Activated CD8-positive, alpha-beta memory T cell treated with anti-CD3 and anti-CD28 coated beads, Interleukin-2, amount 50 U/mL, for 1 hour (primary cell): ENCODE measurements around the gene NR6A1.

Experiments used
- DNase-seq: peaks from one replicate; pipeline ENCODE4 v3.0.0-alpha.2; 2020; ENCODE audit errors: extremely low read depth

The NR6A1 gene

DNA sequence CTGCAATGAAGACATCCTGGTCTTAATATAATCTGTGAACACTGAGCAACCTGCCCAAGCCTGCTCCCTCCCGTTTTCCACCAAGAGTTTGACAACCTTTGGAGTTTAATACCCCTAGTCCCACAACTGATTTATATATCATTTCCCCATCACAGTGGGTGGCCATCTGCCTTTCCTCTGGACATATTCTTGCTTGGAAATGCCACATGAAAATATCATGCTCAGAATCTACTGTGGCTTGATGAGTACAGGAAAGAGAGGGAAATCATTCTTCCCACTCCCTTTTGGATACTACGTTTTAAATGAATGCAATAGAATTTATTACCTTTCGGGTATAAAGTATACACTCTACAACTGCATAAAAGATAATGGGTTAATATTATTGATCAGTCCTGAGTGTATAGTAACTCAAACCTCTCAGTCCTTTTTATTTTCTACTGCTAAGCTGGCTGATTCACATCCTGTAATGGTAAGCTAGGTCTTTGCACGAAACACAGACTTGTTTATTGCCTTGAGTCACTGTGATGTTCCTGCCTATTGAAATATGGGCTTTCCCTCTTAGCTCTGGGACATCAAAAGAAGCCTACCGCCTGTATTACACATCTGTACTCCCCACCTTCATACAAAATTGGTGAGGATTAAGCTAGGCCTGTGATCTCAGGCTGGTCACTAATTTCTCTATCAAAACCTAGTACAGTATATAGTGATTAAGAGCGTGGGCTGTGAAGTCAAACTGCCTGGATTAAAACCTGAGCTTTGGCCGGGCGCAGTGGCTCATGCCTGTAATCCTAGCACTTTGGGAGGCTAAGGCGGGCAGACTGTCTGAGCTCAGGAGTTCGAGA is 196.4 kb downstream of the NR6A1 start:
- DNase-seq, result no peak

DNA sequence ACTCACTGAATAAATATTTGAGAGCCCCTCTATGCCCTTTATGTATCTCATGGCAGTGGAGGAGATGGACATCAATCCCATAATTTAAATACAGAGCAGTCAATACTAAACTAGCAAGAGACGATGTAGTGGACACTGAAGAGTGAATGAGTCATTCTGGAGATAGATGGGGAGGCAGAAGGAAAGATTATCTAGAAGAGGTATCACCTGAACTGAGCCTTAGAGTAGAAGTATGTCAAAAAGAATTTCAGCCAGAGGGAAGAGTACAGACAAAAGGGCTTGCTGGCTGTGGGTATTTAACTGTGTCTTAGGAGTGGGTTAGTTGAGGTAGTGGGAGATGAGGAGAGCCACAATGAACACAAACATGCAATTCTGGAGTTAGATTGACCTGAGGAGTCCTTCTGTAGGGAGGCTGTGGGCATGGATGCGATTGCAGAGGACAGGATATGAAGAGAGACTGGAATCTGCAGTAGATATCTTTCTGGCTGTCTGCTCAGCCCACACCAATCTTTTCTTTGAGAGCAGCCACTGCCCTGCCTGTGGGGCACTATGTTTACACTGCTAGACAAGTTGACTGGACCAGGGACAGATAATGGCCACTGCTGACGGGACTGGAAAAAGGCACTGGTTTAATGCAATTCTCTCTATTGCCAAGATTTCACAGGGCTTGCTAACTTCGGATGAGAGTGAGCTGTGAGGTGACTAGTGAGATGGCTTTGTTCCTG is 200.0 kb downstream of the NR6A1 start:
- no peak for DNase-seq

GRCh38 chr9:124569942-124570341 is 201.2 kb downstream of the NR6A1 start:
- no peak for DNase-seq

DNA sequence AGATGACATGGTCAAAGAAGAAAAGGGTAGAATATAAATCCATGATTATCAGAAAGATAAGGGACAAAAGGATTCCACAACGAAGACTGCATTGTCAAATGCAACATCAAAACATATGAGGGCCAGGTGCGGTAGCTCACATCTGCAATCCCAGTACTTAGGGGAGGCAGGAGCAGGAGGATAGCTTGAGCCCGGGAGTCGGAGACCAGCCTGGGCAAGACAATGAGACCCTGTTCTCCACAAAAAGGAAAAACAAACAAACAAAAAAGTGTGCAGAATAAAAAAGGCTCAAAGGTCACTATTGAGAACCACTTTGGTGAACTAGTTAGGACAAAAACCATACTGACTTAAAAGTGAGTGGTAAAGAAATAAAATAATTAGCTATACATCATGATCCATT is 203.7 kb downstream of the NR6A1 start:
- DNase-seq, result no peak

DNA sequence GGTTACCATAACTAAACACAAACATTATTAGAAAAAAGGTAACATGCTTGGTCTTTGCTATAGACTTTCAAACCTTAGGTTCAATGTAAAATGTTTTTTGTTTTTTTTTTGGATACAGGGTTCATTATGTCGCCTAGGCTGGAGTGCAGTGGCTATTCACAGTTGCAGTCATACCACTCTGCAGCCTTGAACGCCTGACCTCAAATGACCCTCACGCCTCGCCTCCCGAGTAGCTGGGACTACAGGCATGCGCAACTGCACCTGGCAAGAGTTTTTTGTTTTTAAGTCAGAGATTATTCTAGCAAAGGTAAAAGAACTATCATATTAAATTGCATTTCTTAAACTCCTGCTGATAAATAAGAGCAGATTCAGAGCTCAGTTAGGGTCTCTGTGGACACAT is 208.8 kb downstream of the NR6A1 start:
- DNase-seq, result no peak

DNA sequence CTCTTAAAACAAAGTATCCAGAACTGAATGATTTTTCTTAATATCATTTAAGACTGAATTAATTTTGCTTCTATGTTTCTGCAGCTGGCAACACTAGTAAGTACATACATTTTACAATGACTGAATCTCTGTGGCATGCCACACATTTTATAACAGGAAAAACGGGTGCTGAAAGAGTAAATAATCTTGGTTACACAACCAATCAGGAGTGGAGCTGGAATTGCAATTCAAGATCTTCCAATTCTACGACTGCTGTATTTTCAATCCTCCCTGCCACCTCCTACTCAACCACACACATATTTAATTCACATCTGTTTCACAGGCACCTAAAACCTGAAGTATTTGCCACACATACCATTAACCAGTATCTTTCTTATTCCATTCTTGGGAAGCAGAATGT is 211.2 kb downstream of the NR6A1 start:
- no peak for DNase-seq

DNA sequence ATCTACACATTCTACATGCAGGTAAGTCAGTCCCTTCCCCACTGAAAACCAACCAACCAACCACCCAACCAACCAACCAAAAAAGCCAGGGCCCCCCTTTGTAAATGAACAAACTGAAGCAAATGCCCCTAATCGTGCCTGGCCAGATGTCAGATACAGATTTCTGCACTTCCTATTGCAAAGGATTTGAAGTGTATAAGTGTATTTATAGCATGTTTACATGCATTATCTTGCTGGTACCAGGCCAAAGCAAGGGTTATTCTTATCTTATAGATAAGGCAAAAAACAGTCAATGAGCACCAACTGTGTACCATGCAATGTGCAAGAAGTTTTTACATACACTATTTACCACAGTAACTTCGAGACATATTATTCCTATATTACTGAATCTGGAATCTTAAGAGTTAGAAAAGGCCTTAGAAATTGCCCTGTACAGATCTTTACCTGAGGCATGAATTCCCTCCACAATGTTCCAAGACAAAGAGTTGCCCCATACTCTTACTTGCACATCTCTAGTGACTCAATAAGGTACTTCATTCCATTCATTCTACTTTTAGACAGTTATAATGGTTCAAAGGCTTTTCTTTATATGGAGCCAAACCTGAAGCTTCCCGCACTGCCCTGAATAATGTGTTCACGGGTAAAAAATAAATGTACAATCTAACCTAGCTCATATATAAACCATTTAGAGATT is 212.2 kb downstream of the NR6A1 start:
- DNase-seq, result no peak

DNA sequence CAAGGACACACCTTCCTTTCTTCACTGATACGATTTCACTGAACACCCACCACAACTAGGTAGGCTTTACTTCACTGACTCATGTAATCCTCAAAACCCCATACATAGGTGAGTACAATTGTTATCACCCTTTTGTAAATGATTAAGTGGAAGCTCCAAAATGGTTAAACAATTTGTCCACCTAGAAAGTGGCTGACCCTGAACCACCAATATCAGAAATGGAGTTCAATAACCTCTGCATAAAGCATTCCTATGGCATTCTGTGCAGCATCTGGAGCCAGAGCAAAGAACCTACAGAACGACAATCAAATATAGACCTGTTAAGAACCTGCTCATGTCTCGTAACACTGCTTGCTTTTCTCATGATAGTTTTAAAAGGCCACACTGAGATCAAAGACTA is 213.2 kb downstream of the NR6A1 start:
- DNase-seq, result no peak

DNA sequence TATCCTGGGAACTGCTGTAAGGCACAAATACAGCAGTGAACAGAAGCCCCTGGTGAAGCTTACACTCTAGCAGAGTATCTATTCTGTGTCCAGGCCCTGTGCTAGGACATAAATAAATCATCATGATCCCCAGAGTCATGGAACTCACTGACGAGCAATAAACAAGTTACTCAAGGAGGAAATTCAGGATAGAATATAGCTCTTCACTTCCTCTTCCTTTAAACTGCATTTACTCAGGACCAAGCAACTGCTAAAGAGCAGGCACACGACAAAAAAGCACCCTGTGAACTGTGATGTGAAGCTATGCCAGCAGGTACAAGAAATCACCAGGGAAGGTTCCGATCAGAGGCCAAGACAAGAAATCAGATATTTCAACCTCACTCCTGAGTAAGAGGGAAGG is 216.1 kb downstream of the NR6A1 start:
- DNase-seq, result no peak

GRCh38 chr9:124553738-124554137 is 217.4 kb downstream of the NR6A1 start:
- no peak for DNase-seq

DNA sequence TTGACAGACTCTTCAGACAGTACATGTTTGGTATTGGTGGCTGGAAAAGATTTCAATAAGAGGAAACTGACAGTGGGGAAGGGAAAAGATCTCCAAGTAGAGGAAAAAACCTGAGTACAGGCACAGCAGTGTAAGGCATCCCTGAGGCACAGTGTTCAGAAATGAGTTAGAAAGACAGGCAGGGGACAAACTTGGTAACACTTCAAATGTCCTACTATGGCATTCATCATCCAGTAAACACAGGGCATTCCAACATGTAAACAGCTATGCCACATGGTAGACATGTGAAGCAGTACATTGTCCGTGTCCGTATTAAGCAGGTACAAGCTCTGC is 218.9 kb downstream of the NR6A1 start:
- no peak for DNase-seq

GRCh38 chr9:124551472-124552272 is 219.4 kb downstream of the NR6A1 start:
- no peak for DNase-seq

- DNase-seq, result no peak
Measured at GRCh38 chr9:124550072-124550471, 221.0 kb downstream of the NR6A1 start.

DNA sequence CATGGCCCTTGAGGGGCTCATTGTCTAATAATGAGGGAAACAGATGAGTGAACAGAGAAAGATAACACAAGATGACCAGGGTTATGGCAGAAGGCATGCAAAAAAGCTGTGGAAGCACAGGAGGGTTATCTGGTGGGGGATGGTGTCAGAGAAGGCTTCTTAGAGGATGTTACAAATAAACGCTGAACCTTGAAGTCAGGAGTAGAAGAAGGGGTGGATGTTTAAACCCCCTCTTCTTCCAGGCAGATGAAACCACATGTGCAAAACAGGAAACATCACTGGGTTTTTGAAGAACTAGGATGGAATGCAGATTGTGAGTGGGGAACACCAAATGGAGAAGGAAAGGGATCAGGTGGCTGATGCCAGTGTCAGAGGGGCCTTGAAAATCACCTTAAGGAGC is 222.1 kb downstream of the NR6A1 start:
- no peak for DNase-seq

DNA sequence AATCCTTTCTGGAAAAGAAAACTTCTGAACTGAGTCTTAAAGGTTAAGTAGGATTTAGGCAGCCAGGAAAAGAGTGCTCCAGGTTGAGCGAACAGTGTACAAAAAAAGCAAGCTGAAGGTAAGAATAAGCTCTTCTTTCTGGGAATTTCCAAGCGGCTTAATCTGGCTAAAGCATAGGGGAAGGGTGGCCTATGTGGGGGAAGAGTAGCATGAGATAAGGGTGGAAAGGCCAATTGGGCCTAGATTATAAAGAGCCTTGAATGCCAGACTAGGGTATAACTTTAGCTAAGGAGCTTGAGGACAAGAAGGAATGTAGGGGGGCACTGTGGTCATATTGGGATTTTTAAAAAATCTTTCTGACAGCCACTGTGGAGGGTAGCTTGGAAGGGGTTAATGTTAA is 226.6 kb downstream of the NR6A1 start:
- no peak for DNase-seq

DNA sequence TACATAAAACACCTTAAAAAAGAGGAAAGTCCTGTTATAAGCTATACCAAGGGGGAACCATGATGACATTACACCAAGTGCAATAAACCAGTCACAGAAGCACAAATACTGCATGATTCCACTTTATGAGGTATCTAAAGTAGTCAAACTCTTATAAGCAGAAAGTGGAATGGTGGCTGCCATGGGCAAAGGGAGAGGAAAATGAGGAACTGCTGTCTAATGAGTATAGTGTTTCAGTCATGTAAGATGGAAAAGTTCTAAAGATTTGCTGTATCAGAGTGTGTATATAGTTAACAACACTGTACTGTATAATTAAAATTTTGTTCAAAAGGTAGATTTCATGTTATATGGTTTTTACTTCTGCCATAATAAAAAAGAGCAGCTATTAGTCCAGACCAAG is 229.3 kb downstream of the NR6A1 start:
- DNase-seq, result no peak

GRCh38 chr9:124537926-124538325 is 233.2 kb downstream of the NR6A1 start:
- DNase-seq, result no peak

DNA sequence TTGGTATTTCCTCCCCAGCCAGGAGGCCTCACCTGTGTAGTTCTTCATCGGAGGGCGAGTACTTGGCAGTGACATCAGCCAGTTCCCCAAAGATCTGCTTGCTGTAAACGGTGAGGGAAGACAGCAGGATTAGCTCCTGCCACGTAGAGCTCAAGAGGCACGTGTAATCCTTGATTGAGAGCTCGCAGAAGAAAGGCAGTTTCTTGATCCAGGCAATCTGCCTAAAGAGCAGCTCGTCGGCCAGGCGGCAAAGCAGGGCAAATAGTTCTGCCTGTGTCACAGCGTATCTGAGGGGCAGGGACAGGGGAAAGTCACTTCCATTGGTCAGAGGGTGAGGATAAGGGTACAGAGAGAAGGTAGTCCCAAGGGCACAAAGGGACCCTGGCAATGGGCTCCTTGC is 235.3 kb downstream of the NR6A1 start:
- DNase-seq, result no peak

DNA sequence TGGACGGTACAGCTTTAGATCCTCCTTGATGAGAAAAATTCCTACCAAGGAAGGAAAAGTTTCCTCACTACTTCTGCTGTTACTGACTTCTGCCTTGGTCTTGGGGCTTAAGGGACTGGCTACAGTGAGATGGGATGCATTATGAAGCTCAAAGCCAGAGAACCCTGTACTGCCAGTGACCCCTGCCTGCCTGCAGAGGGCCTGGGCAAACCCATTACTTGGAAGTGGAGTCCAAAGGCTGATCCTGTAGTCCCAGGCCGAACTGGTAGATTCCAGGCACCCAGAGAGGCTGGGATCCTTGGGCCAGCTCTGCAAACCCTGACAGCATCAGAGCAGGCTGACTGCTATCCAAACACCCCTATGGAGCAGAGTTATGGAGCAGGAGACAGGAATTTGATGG is 238.2 kb downstream of the NR6A1 start:
- DNase-seq, result no peak

DNA sequence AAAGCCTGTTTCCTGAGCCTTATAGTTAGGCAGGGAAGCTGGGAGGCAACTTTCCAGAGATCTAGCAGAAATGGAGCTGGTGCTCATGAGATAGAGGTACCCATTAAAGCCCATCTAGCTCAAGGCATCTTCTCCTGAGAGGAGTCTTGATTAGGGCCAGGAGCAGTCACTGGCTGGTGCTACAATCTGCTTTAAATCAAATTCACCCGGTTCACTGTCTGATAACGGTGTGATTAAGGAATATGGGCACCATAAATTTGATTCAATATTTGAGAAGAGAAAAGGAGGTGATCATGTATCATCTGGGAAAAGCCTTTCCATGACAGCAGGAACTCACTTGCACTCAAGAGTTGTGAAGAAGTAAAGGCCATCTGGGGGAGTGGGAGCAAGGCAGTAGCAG is 240.0 kb downstream of the NR6A1 start:
- no peak for DNase-seq

DNA sequence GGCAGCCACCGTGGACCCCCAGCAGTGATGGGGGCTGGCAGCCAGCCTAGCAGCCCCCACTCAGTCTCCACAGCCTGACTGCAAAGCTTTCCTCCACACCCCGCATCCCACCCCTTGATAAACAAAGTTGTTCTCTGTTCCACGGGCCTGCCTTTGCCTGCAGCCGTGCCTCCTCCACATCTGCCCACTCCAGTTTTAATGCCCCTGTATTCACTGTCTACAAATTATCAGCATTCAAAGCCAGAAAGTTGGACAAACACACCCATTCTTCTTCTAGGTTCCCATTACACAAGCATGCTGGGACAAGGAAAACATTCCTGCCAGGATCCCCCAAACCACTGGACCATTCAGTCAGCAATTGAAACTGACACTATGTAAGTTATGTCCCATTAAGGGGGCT is 240.9 kb downstream of the NR6A1 start:
- DNase-seq, result no peak

GRCh38 chr9:124527781-124528180 is 243.3 kb downstream of the NR6A1 start:
- no peak for DNase-seq
